ENCODE results near the gene HIVEP3. TPM values are rescaled to one million over a fixed set of nuclear protein-coding genes. Genes with fewer than 3 reads are reported as not detected.

HIVEP3 gene
- total and polyA plus RNA-seq, 2 of the 13 experiments (the other 11 are each of a cell fraction or from before 2014, with no cell fraction given), result 0.05 TPM; not detected in 1

DNA sequence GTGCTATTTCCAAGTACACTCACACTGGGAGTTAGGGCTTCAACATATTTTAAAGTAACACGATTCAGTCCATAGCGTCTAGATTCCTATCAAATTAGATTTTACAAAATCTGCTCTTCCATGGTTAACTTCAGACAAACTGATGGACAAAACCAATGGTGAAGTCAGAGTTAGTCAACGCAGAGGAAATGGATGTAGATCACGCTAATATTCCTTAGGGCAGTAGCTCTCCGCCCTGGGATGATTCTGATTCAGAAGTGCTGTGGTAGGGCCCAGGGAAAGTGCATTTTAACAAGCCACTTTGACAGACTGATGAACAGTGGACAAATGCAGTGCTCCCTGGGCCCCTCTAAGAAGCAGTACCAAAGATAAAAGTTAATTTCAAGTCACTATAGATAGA lies 83.2 kb downstream of the HIVEP3 start (continued):
- TF ChIP-seq, protein P1, sequence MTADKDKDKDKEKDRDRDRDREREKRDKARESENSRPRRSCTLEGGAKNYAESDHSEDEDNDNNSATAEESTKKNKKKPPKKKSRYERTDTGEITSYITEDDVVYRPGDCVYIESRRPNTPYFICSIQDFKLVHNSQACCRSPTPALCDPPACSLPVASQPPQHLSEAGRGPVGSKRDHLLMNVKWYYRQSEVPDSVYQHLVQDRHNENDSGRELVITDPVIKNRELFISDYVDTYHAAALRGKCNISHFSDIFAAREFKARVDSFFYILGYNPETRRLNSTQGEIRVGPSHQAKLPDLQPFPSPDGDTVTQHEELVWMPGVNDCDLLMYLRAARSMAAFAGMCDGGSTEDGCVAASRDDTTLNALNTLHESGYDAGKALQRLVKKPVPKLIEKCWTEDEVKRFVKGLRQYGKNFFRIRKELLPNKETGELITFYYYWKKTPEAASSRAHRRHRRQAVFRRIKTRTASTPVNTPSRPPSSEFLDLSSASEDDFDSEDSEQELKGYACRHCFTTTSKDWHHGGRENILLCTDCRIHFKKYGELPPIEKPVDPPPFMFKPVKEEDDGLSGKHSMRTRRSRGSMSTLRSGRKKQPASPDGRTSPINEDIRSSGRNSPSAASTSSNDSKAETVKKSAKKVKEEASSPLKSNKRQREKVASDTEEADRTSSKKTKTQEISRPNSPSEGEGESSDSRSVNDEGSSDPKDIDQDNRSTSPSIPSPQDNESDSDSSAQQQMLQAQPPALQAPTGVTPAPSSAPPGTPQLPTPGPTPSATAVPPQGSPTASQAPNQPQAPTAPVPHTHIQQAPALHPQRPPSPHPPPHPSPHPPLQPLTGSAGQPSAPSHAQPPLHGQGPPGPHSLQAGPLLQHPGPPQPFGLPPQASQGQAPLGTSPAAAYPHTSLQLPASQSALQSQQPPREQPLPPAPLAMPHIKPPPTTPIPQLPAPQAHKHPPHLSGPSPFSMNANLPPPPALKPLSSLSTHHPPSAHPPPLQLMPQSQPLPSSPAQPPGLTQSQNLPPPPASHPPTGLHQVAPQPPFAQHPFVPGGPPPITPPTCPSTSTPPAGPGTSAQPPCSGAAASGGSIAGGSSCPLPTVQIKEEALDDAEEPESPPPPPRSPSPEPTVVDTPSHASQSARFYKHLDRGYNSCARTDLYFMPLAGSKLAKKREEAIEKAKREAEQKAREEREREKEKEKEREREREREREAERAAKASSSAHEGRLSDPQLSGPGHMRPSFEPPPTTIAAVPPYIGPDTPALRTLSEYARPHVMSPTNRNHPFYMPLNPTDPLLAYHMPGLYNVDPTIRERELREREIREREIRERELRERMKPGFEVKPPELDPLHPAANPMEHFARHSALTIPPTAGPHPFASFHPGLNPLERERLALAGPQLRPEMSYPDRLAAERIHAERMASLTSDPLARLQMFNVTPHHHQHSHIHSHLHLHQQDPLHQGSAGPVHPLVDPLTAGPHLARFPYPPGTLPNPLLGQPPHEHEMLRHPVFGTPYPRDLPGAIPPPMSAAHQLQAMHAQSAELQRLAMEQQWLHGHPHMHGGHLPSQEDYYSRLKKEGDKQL (CRISPR knock-in tag; IDR thresholded peaks at IDR 0.05; ENCODE audit: low read depth), result no peak
- TF ChIP-seq SMC3 (IDR thresholded peaks at IDR 0.05; ENCODE audit: low read length) (no peak), RARA (CRISPR knock-in tag; IDR thresholded peaks at IDR 0.05) (no peak)

DNA sequence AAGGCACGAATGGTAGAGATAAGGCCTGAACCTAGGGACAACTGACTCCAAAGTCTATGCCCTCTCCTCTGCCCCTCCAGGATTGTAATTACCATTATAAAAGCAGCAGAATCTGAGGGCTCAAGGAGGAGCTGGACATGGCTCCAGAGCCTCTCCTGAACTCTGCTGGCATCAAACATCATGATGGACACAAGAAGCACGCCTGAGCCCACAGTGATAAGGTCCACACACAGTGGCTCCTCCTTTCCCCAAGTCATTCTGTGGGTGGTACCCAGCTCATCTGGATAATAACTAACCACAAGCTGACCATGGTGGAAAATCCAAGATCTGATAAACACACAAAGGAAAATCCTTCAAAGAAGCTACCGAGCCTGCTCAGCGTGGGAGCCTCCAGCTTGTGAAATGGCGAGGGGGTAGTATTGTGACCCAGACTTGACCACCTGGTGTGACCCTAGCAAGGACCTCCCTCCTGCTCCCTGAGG lies 85.2 kb downstream of the HIVEP3 start:
- ChIA-PET CTCF (ENCODE audit: low intra/inter-chr PET ratio, low total read pairs) (no interaction called here), POLR2A (no interaction called here)
- 19% methylated on average over 5 of the region's 5 CpGs for WGBS (ENCODE audit: low lambda C conversion rate)
- DNase-seq (ENCODE audit: low spot score), result no peak
- Histone ChIP-seq H3K4me1 (ENCODE audit: insufficient read depth, low read length) (no peaks in the 10 kb centered on the region), H3K4me2 (ENCODE audit: low read depth, low read length) (no peak overlapping the region), H3K9me3 (ENCODE audit: low read length) (no peaks in the 10 kb centered on the region), H3K4me3 (replicated peaks in 1 of 3; ENCODE audit: insufficient read depth in 1 of 3, low read depth in 2 of 3, low read length in 3 of 3) (no peak overlapping the region), H3K27ac (ENCODE audit: extremely low read length, insufficient read depth, low read length) (no peak overlapping the region), H2AFZ (ENCODE audit: low read length) (no peak overlapping the region), H3K36me3 (replicated peaks in 1 of 2; ENCODE audit: control insufficient read depth in 1 of 2, insufficient read depth in 2 of 2, low read length in 2 of 2) (no peaks in the 10 kb centered on the region), H4K20me1 (ENCODE audit: insufficient read depth, low read length) (no peaks in the 10 kb centered on the region), H3K27me3 (ENCODE audit: control insufficient read depth in 1 of 2, insufficient read depth in 2 of 2, low read length in 2 of 2) (no peaks in the 10 kb centered on the region), H3K79me2 (ENCODE audit: insufficient read depth, low read length) (no peaks in the 10 kb centered on the region), H3K9ac (ENCODE audit: insufficient read depth, low read depth, low read length) (no peak overlapping the region)
- in situ Hi-C loops (cut with HindIII; ENCODE audit: extremely low pct_ligation_motif_present, low pct_unique_long_range_greater_than_20kb), result no loop called here
- FAIRE-seq, result no peak
- ATAC-seq, result no peak
- BruUV-seq (replicated peaks), result no TSS peak
- intact Hi-C loops (cut with micrococcal nuclease; ENCODE audit: unreplicated experiment), result no loop called here
- TF ChIP-seq ZNF569 (CRISPR knock-in tag; IDR thresholded peaks at IDR 0.05; ENCODE audit: borderline replicate concordance), result no peak
- TF ChIP-seq MEIS2 (CRISPR knock-in tag; IDR thresholded peaks at IDR 0.05), result no peak
- TF ChIP-seq HNRNPK (IDR thresholded peaks at IDR 0.05; ENCODE audit: low read depth, low read length, poor library complexity, severe bottlenecking), result no peak
- TF ChIP-seq ZNF335 (CRISPR knock-in tag; IDR thresholded peaks at IDR 0.05), result no peak
- TF ChIP-seq, protein P2, sequence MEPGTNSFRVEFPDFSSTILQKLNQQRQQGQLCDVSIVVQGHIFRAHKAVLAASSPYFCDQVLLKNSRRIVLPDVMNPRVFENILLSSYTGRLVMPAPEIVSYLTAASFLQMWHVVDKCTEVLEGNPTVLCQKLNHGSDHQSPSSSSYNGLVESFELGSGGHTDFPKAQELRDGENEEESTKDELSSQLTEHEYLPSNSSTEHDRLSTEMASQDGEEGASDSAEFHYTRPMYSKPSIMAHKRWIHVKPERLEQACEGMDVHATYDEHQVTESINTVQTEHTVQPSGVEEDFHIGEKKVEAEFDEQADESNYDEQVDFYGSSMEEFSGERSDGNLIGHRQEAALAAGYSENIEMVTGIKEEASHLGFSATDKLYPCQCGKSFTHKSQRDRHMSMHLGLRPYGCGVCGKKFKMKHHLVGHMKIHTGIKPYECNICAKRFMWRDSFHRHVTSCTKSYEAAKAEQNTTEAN (CRISPR knock-in tag; conservative IDR thresholded peaks at IDR 0.05), result no peak
- TF ChIP-seq, protein P3, sequence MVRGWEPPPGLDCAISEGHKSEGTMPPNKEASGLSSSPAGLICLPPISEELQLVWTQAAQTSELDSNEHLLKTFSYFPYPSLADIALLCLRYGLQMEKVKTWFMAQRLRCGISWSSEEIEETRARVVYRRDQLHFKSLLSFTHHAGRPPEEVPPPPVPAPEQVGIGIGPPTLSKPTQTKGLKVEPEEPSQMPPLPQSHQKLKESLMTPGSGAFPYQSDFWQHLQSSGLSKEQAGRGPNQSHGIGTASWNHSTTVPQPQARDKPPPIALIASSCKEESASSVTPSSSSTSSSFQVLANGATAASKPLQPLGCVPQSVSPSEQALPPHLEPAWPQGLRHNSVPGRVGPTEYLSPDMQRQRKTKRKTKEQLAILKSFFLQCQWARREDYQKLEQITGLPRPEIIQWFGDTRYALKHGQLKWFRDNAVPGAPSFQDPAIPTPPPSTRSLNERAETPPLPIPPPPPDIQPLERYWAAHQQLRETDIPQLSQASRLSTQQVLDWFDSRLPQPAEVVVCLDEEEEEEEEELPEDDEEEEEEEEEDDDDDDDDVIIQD (CRISPR knock-in tag; IDR thresholded peaks at IDR 0.05; ENCODE audit: low read depth), result no peak
- no peak for TF ChIP-seq KDM3A (CRISPR knock-in tag; IDR thresholded peaks at IDR 0.05; ENCODE audit: low read depth)
- TF ChIP-seq, protein P4, sequence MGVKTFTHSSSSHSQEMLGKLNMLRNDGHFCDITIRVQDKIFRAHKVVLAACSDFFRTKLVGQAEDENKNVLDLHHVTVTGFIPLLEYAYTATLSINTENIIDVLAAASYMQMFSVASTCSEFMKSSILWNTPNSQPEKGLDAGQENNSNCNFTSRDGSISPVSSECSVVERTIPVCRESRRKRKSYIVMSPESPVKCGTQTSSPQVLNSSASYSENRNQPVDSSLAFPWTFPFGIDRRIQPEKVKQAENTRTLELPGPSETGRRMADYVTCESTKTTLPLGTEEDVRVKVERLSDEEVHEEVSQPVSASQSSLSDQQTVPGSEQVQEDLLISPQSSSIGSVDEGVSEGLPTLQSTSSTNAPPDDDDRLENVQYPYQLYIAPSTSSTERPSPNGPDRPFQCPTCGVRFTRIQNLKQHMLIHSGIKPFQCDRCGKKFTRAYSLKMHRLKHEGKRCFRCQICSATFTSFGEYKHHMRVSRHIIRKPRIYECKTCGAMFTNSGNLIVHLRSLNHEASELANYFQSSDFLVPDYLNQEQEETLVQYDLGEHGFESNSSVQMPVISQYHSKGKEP (CRISPR knock-in tag; IDR thresholded peaks at IDR 0.05), result no peak
- TF ChIP-seq KDM6A (CRISPR knock-in tag; IDR thresholded peaks at IDR 0.05; ENCODE audit: low read depth), result no peak
- TF ChIP-seq DNMT3B (CRISPR knock-in tag; conservative IDR thresholded peaks at IDR 0.05), result no peak
- TF ChIP-seq SKI (IDR thresholded peaks at IDR 0.05; ENCODE audit: partially characterized antibody), result no peak
- TF ChIP-seq NR3C1 (CRISPR knock-in tag; IDR thresholded peaks at IDR 0.05), result no peak

All from HepG2 (cell line).